GM21619 (cell line): ENCODE measurements around the gene PEPD.

ENCODE experiments used
- ATAC-seq: cut with Tn5 transposase; IDR thresholded peaks from one replicate; pipeline ENCODE4 v1.9.1; 2021; ENCODE audit not compliant: unreplicated experiment

Gene PEPD

DNA sequence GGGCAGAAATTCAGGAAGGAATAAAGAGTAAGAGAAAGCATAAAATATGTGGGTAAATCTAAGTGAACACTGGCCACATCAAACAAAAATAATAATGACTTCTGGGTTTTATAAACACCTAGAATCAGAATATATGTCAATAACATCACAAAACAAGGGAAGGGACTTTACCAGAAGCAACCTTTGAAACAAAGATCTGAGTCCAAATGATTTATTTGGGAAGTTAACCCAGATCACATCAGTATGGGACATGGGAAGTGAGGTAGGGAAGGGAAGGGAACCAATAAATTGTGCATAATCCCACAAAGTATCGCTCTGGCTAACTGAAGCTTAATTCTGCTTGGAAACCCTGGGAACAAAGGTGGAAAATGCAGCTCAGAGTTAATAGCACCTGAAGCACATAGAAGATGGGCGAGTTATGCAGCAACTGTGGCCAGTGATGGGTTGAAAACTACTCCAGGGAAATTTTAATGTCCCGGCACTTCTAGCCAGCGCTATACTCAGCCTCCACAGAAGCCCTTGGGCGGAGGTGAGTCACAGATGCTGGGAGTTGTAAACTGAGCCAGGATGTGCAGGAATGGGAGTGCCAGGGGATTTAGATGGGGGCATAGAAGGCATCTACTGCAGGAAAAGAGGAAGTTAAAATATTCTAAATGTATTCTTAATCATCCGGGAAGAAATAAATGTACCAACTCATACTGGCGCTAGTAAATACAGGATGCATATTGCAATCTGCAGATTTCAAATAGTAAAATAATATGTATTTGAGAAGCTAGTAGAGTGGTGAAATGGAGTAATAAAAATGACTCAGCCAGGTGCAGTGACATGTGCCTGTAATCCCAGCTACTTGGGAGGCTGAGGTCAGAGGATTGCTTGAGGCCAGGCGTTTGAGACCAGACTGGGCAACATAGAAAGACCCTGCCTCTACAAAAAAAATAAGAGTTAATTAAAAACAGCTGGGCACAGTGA, 182.3 kb downstream of the PEPD start:
- ATAC-seq: no peak
